ENCODE measurements around the gene ZNRF3.

DNA sequence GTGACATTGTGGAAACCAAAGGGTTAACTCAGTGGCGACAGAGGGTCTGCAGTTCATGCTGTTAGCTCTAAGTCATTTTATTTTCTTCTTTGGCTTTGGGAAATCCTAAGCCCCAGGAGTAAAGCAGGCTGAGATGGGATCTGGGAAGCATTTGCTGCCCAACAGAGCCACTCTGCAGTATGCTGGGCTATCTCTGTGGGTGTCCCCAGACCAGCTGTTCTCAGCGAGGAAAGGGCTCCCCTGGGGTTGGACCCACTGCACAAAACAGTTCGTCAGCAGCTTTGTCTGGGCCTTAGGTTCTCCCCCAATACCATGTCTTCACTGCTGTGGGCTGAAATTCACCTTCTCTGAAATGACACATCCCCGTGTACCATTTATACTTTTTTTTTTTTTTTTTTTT is 223.5 kb downstream of the ZNRF3 start:
- TF ChIP-seq RAD21 (IDR thresholded peaks at IDR 0.05; ENCODE audit: low read depth) (no peak), TAF1 (IDR thresholded peaks at IDR 0.05; ENCODE audit: low read depth) (no peak), EP300 (IDR thresholded peaks at IDR 0.05; ENCODE audit: borderline replicate concordance) (no peak)

Measured in Ishikawa (cell line).